GM19324 (cell line): ENCODE data around the gene S100A6.
"Not testable (repeated sequence)": the region's sequence is repeated elsewhere in the genome, so short reads cannot be mapped to it uniquely, and the experiment has no call there.

Source experiments
- ATAC-seq: cut with Tn5 transposase; IDR thresholded peaks from one replicate; pipeline ENCODE4 v1.9.1; 2021; ENCODE audit warnings: mild to moderate bottlenecking, moderate library complexity; ENCODE audit not compliant: unreplicated experiment, low FRiP score

The S100A6 gene

GRCh38 chr1:153533689-153534201 lies 2.0 kb downstream of the S100A6 start:
- no peak for ATAC-seq

DNA sequence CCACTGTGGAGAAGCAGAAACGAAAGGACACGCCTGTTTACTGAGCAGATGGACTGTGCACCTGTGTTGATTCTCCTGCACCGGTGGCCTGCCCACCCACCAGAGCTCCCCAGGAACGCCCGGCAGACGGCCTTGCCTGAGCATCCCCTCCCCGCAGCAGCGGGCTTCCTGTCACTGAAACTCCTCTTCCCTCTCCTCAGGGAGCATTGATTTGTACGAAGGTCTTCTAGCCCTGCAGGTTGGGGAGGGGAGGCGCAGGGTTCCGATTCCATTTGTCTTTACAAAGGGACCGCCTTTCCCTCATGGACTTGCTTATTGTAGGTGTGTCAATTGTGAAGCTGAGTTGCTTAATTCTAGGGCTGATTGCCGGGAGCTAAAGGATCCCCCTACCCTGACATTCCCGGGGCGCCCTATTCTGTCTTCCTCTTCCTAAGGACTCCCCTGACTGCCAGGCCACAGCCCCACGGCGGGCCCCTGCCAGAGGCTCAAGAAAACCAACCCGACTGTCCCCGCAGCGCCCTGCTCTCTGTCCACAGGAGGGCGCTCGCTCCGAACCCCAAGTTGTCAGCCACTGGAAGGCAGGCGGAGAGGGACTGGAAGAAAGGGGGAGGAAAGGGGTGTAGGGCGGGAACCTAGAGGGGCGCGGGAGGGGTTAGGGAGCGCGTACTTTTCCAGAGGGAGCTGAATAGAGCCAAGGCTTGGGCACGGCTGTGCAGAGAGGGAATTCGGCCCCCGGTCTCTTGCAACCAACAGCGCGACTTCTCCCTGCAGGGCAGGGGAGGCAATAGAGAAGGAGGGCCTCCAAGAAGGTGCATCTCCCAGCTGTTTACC lies 2.8 kb downstream of the S100A6 start:
- no peak for ATAC-seq

DNA sequence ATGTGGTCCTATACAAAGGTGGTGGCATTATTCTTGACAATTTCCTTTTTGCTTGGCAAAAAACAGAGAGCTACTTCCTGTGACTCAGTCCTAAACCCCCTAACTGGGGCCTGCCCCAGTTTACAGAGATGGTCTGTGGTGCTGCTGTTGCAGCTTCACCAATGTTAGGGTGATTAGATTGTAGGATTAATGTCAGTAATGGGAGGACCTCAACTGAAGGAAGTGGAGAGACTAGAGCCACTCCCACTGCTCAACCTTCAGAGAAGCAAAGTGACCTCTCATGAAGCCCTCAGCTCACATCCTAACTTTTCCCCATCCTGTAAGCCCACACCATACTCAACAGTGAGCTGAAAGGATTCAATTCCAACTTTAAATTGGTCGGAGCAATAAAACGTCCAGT lies 3.6 kb downstream of the S100A6 start:
- ATAC-seq, result no peak

GRCh38 chr1:153531638-153532037 lies 4.2 kb downstream of the S100A6 start:
- ATAC-seq, result no peak

GRCh38 chr1:153527683-153528040 lies 8.1 kb downstream of the S100A6 start:
- ATAC-seq, result no peak

GRCh38 chr1:153527023-153527682 lies 8.6 kb downstream of the S100A6 start:
- no peak for ATAC-seq

DNA sequence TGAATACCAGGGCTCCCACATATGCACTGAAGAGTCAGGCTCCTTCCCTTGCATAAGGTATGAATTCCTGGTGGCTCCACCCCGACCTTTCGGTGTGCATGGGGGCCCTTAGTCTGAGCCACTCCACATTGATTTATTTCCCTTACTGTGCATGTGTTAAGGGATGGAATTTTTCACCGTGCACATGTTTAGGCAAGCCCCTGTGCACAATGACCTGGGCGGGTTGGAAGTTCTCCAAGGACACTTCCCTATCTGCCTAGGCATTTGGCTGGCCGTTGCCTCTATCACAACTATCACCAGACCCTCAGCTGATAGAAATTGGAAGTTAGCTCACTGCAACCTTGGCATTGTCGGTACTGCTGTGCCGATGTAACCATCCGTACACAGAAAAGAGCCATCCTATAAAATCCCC lies 9.7 kb downstream of the S100A6 start:
- ATAC-seq, result no peak

- ATAC-seq, result no peak
Measured at GRCh38 chr1:153525088-153525728, 10.6 kb downstream of the S100A6 start.

- not testable (repeated sequence) for ATAC-seq
Measured at GRCh38 chr1:153522353-153523048, 13.3 kb downstream of the S100A6 start.

DNA sequence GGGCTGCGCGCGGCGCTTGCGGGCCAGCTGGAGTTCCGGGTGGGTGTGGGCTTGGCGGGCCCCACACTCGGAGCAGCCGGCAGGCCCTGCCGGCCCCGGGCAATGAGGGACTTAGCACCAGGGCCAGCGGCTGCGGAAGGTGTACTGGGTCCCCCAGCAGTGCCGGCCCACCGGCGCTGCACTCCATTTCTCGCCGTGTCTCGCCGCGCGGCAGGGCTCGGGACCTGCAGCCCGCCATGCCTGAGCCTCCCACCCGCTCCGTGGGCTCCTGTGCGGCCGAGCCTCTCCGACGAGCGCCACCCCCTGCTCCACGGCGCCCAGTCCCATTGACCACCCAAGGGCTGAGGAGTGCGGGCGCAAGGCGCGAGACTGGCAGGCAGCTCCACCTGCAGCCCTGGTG lies 14.0 kb downstream of the S100A6 start:
- ATAC-seq, result not testable (repeated sequence)

- ATAC-seq, result no peak
Measured at GRCh38 chr1:153520818-153521476, 14.8 kb downstream of the S100A6 start.

DNA sequence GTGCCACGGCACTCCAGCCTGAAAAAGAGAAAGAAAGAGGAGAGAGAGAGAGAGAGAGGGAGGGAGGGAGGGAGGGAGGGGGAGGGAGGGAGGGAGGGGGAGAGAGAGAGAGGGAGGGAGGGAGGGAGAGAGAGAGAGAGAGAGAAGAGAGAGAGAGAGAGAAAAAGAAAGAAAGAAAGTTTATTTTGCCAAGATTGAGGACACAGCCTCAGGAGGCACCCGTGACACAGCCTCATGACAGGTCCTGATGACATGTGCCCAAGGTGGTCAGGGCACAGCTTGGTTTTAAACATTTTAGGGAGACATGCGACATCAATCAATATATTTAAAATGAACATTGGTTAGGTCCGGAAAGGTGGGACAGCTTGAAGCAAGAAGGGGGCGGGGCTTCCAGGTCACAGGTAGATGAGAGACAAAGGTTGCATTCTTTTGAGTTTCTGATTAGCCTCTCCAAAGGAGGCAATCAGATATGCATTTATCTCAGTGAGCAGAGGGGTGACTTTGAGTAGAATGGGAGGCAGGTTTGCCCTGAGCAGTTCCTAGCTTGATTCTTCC lies 15.6 kb downstream of the S100A6 start:
- not testable (repeated sequence) for ATAC-seq

DNA sequence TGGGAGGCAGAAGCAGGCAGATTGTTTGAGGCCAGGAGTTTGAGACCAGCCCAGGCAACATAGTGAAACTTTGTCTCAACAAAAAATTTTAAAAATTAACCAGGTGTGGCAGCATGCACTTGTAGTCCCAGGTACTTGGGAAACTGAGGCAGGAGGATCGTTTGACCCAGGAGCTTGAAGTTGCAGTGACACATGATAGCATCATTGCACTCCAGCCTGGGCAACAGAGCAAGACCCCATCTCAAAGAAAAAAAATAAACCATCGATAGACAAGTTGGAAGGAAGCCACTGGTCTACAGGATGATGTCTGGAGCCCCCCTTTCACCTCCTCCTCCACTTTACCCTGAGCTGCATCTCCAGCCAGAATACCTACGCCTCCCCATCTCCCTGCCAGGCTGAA lies 16.5 kb downstream of the S100A6 start:
- ATAC-seq, result no peak

- ATAC-seq, result no peak
Measured at GRCh38 chr1:153515504-153516394, 20.0 kb downstream of the S100A6 start.

- no peak for ATAC-seq
Measured at GRCh38 chr1:153513666-153514065, 22.1 kb downstream of the S100A6 start.

DNA sequence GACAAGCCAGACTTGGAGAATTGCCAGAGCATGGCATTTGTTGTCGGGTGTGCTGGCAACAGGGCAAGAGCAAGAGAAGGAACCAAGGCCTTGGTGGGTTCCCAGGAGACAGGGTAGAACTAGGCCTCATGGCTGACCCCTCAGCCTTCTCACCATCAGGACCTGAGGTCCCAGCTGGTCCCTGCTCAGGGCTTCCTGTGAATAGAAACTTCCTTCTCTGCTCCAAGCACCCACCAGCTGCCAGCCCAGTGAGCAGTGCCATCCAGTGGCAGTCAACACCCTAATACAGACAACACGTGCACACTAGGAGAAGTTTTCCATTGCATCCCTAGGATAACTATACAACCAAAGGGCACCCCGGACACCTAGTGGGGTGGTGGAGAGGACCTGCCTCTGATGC lies 22.8 kb downstream of the S100A6 start:
- no peak for ATAC-seq

DNA sequence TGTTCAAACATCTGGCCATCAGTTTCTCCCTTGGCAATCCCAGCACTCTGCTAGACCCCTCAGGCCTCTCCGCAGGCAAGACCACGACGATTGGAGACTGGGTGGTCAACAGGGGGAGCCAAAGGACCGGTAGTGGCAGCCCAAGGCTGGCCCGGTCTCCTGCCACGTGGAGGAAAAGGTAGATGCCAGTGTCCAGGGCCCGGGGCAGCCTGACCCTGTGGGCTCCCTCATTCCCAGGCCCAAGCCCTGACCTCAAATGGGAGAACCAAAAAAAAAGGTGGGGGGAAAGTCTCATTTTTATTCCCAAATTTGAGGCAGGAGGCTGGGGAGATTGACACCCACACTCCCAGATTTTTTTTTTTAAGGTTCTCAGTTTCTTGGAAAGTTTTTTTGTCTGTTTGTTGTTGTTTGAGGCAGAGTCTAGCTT lies 24.8 kb downstream of the S100A6 start:
- ATAC-seq, result no peak

DNA sequence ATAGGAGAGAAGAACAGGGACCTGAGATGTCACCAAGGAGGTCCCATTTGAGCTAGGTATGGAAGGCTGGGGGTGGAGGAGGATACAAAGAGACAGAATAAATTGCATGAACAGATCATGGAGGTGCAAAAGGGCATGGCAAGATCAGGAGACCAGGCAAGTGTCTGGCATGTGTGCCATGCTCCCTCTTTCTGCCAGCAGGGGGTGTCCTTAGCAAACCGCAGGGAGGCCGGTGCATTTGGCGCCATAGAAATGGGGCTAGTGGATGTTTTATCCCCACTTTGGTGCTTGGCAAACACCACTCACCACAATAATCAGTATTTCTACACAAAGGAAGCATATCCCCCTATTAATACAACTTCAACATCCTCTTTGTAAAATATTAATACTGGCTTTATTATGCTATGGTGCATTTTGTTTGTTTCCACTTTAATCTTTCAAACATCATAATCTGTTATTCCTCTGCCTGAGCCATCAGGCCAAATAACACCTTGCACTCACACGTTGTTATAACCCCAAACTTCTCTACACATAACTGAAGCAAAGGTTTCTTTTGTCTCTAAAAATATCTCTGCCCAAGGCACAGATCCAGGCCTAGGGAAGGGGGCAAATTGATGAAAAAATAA lies 25.9 kb downstream of the S100A6 start:
- peak; percentile 50 for ATAC-seq
